HepG2 (cell line): ENCODE data around the gene GUCY2D. TPM values are rescaled to one million over a fixed set of nuclear protein-coding genes. Genes with fewer than 3 reads are reported as not detected.

Source experiments
- ATAC-seq: fragments of 200-7000 bp; cut with Tn5 transposase; 3 replicates; pipeline ENCODE4 v1.9.1; 2020; ENCODE audit warnings: mild to moderate bottlenecking, moderate library complexity
- BruUV-seq: library from RNA; stranded (reverse); fragments of 400-500 nt; replicated peaks from 2 replicates; lab custom pipeline; 2021; lab: Mats Ljungman, UMichigan
- CTCF ChIA-PET: fragments of 300-600 bp; formaldehyde crosslinking; extraction: SDS; loops from one replicate; lab custom pipeline; 2021; ENCODE audit warnings: low total read pairs, inconsistent platforms, low intra/inter-chr PET ratio; lab: Yijun Ruan, JAX
- POLR2A ChIA-PET: fragments of 350-600 bp; sonication (Branson Sonifier 250); formaldehyde crosslinking; loops from one replicate; lab custom pipeline; 2020; ENCODE audit warnings: antibody characterized with exemption, inconsistent platforms; lab: Yijun Ruan, JAX
- DNase-seq: peaks from one replicate; pipeline ENCODE4 v3.0.0-alpha.2; 2015; ENCODE audit warnings: low spot score
- FAIRE-seq: peaks from 3 replicates; lab custom pipeline; 2011; peaks lifted over from hg19 to GRCh38; lab: Jason Lieb, UNC
- H2AFZ ChIP-seq: one replicate; pipeline ENCODE4 v1.6.1; 2011; ENCODE audit warnings: low read length, inconsistent platforms
- H3K27ac ChIP-seq: fragments of 300-600 bp; 3 replicates; pipeline ENCODE4 v1.8.0; 2011; ENCODE audit warnings: mixed run types, mild to moderate bottlenecking, mixed read lengths, low read length, inconsistent platforms; ENCODE audit not compliant: insufficient read depth; ENCODE audit errors: extremely low read length
- H3K27me3 ChIP-seq, 2 experiments: fragments of 200-600 bp in 1 of 2; 2 replicates in 1 of 2; 3 replicates in 1 of 2; pipeline versions ENCODE4 v1.6.0 to v1.8.0; 2011; ENCODE audit warnings: low read length in 2 of 2, mild to moderate bottlenecking in 2 of 2, moderate library complexity in 2 of 2, inconsistent platforms in 1 of 2; ENCODE audit not compliant: insufficient read depth in 2 of 2, control insufficient read depth in 1 of 2
- H3K36me3 ChIP-seq, 2 experiments: fragments of 200-600 bp in 1 of 2; replicated peaks in 1 of 2; 2 replicates in 1 of 2; 3 replicates in 1 of 2; pipeline versions ENCODE4 v1.5.1 to v1.8.0; 2011; ENCODE audit warnings: low read length in 2 of 2, inconsistent platforms in 1 of 2; ENCODE audit not compliant: insufficient read depth in 2 of 2, control insufficient read depth in 1 of 2
- H3K4me1 ChIP-seq: 2 replicates; pipeline ENCODE4 v1.5.1; 2012; ENCODE audit warnings: low read length, inconsistent platforms; ENCODE audit not compliant: insufficient read depth
- H3K4me2 ChIP-seq: 2 replicates; pipeline ENCODE4 v1.6.0; 2011; ENCODE audit warnings: low read depth, low read length, inconsistent platforms
- H3K4me3 ChIP-seq, 3 experiments: fragments of 200-600 bp in 1 of 3; sonication (generic), shearing (Covaris generic) in 1 of 3; replicated peaks in 1 of 3; 2 replicates each; pipeline ENCODE4 v1.5.1; 2011 to 2016; ENCODE audit warnings: low read length in 3 of 3, inconsistent platforms in 2 of 3, low read depth in 2 of 3, mild to moderate bottlenecking in 2 of 3, control low read depth in 1 of 3, mixed read lengths in 1 of 3; ENCODE audit not compliant: insufficient read depth in 1 of 3
- H3K79me2 ChIP-seq: one replicate; pipeline ENCODE4 v1.6.1; 2011; ENCODE audit warnings: low read length, inconsistent platforms; ENCODE audit not compliant: insufficient read depth
- H3K9ac ChIP-seq: 2 replicates; pipeline ENCODE4 v1.6.0; 2011; ENCODE audit warnings: mild to moderate bottlenecking, low read depth, low read length, inconsistent platforms; ENCODE audit not compliant: insufficient read depth
- H3K9me3 ChIP-seq: 2 replicates; pipeline ENCODE4 v1.5.1; 2012; ENCODE audit warnings: mild to moderate bottlenecking, low read length
- H4K20me1 ChIP-seq: 2 replicates; pipeline ENCODE4 v1.6.0; 2011; ENCODE audit warnings: inconsistent platforms, mild to moderate bottlenecking, low read length, moderate library complexity; ENCODE audit not compliant: insufficient read depth
- POLR2AphosphoS5 ChIP-seq: IDR thresholded peaks from 2 replicates; pipeline ENCODE4 v1.6.1; 2012; ENCODE audit warnings: low read depth, low read length
- SIN3B ChIP-seq: fragments of 150-350 bp; IDR thresholded peaks from 2 replicates; pipeline ENCODE4 v1.6.1; 2014; ENCODE audit warnings: low read length
- SP2 ChIP-seq: sonication (generic); formaldehyde crosslinking; IDR thresholded peaks from 2 replicates; pipeline ENCODE4 v1.5.1; 2020; ENCODE audit warnings: mild to moderate bottlenecking, missing genetic modification reagents
- ZNF124 ChIP-seq: sonication (generic); formaldehyde crosslinking; IDR thresholded peaks from 2 replicates; pipeline ENCODE4 v1.4.0; 2020; ENCODE audit warnings: missing genetic modification reagents
- ZNF205 ChIP-seq: IDR thresholded peaks from 2 replicates; pipeline ENCODE4 v1.6.1; 2018; ENCODE audit warnings: missing biosample characterization, missing genetic modification reagents
- ZNF644 ChIP-seq: IDR thresholded peaks from 2 replicates; pipeline ENCODE4 v1.6.1; 2016; ENCODE audit warnings: low read depth
- WGBS: methylation state at CpG from one replicate; pipeline ENCODE4 v1.1.6; 2017; ENCODE audit warnings: low lambda C conversion rate; 5-methylcytosine and 5-hydroxymethylcytosine counted together
- in situ Hi-C: cut with HindIII; loops from 2 replicates; pipeline ENCODE4 v1.10.0; 2017; ENCODE audit warnings: low pct_unique_long_range_greater_than_20kb; ENCODE audit not compliant: extremely low pct_ligation_motif_present
- intact Hi-C: fragments of 100-400 bp; cut with micrococcal nuclease; formaldehyde crosslinking; loops from one replicate; pipeline ENCODE4 v1.10.0; 2022; ENCODE audit not compliant: unreplicated experiment
- polyA plus RNA-seq, 8 experiments: library from polyadenylated mRNA; depleted of rRNA in 3 of 8; stranded (reverse) in 7 of 8; unstranded in 1 of 8; fragments of >200 nt; fragmentation: Illumina TruSeq in 4 of 8; extraction: Trizol in 4 of 8; gene quantifications; 2 replicates each; pipeline versions ENCODE4 v1.2.1 to v1.2.3, GENCODE V29; 2011 to 2016; ENCODE audit warnings: low read depth in 4 of 8, missing spikeins in 1 of 8, mixed read lengths in 1 of 8; ENCODE audit not compliant: insufficient read depth in 1 of 8
- total RNA-seq, 5 experiments: library from RNA; depleted of rRNA; stranded (reverse); fragments of >200 nt; fragmentation: Illumina TruSeq; extraction: Trizol; gene quantifications; 2 replicates each; pipeline ENCODE4 v1.2.3, GENCODE V29; 2016; ENCODE audit warnings: low read depth in 1 of 5
- TF ChIP-seq, protein P1 (sequence below): sonication (generic); formaldehyde crosslinking; IDR thresholded peaks from 2 replicates; pipeline ENCODE4; 2020; ENCODE audit warnings: missing genetic modification reagents, mild to moderate bottlenecking, borderline replicate concordance
- TF ChIP-seq, protein P2 (sequence below): sonication (generic); formaldehyde crosslinking; conservative IDR thresholded peaks from 2 replicates; pipeline ENCODE4 v1.8.1; 2023; ENCODE audit warnings: missing genetic modification reagents
- TF ChIP-seq, protein P3 (sequence below): sonication (generic); formaldehyde crosslinking; IDR thresholded peaks from 2 replicates; pipeline ENCODE4 v1.4.0; 2020; ENCODE audit warnings: missing genetic modification reagents

The GUCY2D gene
- total and polyA plus RNA-seq, 2 of the 13 experiments (the other 11 are each of a cell fraction or from before 2014, with no cell fraction given) = not detected

DNA sequence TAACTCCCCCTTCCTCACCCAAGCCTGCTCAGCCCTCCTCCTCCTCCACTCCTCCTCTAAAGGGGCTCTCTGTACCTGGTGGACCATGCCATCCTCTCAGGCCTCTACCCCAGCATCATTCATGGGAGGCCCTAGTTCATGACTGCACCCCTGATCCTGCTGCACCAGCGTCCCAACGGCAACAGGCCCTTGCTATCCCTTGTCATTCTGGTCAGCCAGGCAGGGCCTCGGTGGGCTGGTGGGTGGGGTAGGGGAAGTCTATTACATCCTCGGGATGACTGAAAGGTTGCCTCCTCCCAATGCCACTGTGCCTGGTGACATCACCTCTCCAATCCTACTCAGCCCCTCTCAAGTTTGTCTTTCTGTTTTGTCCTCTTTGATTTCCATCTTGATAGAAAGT, 65.4 kb downstream of the GUCY2D start (continued):
- TF ChIP-seq, protein P1, sequence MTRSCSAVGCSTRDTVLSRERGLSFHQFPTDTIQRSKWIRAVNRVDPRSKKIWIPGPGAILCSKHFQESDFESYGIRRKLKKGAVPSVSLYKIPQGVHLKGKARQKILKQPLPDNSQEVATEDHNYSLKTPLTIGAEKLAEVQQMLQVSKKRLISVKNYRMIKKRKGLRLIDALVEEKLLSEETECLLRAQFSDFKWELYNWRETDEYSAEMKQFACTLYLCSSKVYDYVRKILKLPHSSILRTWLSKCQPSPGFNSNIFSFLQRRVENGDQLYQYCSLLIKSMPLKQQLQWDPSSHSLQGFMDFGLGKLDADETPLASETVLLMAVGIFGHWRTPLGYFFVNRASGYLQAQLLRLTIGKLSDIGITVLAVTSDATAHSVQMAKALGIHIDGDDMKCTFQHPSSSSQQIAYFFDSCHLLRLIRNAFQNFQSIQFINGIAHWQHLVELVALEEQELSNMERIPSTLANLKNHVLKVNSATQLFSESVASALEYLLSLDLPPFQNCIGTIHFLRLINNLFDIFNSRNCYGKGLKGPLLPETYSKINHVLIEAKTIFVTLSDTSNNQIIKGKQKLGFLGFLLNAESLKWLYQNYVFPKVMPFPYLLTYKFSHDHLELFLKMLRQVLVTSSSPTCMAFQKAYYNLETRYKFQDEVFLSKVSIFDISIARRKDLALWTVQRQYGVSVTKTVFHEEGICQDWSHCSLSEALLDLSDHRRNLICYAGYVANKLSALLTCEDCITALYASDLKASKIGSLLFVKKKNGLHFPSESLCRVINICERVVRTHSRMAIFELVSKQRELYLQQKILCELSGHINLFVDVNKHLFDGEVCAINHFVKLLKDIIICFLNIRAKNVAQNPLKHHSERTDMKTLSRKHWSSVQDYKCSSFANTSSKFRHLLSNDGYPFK (CRISPR knock-in tag) = no peak
- TF ChIP-seq SIN3B (no peak), SP2 (CRISPR knock-in tag) (no peak), ZNF124 (CRISPR knock-in tag) (no peak), POLR2AphosphoS5 (no peak), ZNF205 (CRISPR knock-in tag) (no peak), ZNF644 (CRISPR knock-in tag) (no peak)

DNA sequence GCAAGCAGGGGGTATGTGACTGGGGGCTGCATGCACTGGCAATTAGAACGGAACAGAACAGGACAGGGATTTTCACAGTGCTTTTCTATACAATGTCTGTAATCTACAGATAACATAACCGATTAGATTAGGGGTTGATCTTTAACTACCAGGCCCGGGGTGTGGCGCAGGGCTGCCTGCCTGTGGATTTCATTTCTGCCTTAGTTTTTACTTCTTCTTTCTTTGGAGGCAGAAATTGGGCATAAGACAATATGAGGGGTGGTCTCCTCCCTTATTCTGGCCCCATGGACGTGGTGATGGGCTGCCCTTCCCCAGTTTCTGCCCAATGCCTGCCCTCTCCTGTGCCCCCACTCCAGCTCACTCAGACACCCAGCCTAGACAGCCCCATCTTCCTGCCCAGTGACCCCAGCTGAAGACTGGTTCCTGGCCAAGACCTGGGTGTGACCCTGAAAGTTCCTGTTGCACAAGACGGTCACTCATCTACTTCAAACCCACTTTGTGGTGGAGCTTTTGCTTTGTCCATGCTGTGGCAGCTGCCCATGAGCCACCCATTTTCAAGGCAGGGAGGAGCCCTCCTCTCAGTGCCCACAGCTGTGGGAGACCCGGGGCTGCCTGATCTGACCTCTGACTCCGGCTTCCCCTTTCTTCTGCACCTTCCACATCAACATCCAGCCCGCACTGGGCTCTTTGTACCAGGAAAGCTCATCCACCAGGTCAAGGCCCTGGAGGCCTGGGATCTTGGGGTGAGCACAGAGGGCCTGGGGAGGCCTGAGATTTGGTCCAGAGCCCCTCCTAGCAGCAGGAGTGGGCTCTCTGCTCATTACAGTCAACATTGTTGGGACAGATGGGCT, 66.5 kb downstream of the GUCY2D start:
- peaks cover 24% of the 10 kb centered on the region for H4K20me1 ChIP-seq
- H3K79me2 ChIP-seq = no peaks in the 10 kb centered on the region
- no peak overlapping the region for H2AFZ ChIP-seq
- DNase-seq (no peak), ATAC-seq (no peak), FAIRE-seq (no peak)
- H3K4me2 ChIP-seq = no peak overlapping the region
- no peak overlapping the region for H3K27ac ChIP-seq
- in situ Hi-C loops (no loop called here), intact Hi-C loops (no loop called here)
- peaks cover 21 to 63% of the 10 kb centered on the region in 2 experiments for H3K27me3 ChIP-seq
- no peaks in the 10 kb centered on the region for H3K9me3 ChIP-seq
- no TSS peak for BruUV-seq
- no peak overlapping the region for H3K9ac ChIP-seq
- H3K36me3 ChIP-seq = no peaks in the 10 kb centered on the region
- no peaks in the 10 kb centered on the region; the same call in 1 of the 2 replicates for H3K4me1 ChIP-seq
- WGBS = 8% methylated on average over 7 of the region's 9 CpGs
- CTCF ChIA-PET = no interaction called here
- H3K4me3 ChIP-seq = no peak overlapping the region
- POLR2A ChIA-PET = interaction anchor here (0.8 to 2.2 kb wide), 2 partner anchors 10 to 12 kb away, joined by 3 to 7 read pairs; no protein-coding TSS in a partner anchor
- TF ChIP-seq, protein P2, sequence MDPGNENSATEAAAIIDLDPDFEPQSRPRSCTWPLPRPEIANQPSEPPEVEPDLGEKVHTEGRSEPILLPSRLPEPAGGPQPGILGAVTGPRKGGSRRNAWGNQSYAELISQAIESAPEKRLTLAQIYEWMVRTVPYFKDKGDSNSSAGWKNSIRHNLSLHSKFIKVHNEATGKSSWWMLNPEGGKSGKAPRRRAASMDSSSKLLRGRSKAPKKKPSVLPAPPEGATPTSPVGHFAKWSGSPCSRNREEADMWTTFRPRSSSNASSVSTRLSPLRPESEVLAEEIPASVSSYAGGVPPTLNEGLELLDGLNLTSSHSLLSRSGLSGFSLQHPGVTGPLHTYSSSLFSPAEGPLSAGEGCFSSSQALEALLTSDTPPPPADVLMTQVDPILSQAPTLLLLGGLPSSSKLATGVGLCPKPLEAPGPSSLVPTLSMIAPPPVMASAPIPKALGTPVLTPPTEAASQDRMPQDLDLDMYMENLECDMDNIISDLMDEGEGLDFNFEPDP (CRISPR knock-in tag) = 0 out of 2 replicates have a peak, but pooled peaks have one; percentile 46
- TF ChIP-seq, protein P3, sequence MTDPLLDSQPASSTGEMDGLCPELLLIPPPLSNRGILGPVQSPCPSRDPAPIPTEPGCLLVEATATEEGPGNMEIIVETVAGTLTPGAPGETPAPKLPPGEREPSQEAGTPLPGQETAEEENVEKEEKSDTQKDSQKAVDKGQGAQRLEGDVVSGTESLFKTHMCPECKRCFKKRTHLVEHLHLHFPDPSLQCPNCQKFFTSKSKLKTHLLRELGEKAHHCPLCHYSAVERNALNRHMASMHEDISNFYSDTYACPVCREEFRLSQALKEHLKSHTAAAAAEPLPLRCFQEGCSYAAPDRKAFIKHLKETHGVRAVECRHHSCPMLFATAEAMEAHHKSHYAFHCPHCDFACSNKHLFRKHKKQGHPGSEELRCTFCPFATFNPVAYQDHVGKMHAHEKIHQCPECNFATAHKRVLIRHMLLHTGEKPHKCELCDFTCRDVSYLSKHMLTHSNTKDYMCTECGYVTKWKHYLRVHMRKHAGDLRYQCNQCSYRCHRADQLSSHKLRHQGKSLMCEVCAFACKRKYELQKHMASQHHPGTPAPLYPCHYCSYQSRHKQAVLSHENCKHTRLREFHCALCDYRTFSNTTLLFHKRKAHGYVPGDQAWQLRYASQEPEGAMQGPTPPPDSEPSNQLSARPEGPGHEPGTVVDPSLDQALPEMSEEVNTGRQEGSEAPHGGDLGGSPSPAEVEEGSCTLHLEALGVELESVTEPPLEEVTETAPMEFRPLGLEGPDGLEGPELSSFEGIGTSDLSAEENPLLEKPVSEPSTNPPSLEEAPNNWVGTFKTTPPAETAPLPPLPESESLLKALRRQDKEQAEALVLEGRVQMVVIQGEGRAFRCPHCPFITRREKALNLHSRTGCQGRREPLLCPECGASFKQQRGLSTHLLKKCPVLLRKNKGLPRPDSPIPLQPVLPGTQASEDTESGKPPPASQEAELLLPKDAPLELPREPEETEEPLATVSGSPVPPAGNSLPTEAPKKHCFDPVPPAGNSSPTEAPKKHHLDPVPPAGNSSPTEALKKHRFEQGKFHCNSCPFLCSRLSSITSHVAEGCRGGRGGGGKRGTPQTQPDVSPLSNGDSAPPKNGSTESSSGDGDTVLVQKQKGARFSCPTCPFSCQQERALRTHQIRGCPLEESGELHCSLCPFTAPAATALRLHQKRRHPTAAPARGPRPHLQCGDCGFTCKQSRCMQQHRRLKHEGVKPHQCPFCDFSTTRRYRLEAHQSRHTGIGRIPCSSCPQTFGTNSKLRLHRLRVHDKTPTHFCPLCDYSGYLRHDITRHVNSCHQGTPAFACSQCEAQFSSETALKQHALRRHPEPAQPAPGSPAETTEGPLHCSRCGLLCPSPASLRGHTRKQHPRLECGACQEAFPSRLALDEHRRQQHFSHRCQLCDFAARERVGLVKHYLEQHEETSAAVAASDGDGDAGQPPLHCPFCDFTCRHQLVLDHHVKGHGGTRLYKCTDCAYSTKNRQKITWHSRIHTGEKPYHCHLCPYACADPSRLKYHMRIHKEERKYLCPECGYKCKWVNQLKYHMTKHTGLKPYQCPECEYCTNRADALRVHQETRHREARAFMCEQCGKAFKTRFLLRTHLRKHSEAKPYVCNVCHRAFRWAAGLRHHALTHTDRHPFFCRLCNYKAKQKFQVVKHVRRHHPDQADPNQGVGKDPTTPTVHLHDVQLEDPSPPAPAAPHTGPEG (CRISPR knock-in tag) = no peak
